HG03066 (cell line): ENCODE data around the gene PKMYT1.
"Not testable (repeated sequence)": the region's sequence is repeated elsewhere in the genome, so short reads cannot be mapped to it uniquely, and the experiment has no call there.

Experiments
- ATAC-seq: cut with Tn5 transposase; IDR thresholded peaks from one replicate; pipeline ENCODE4 v1.9.1; 2021; ENCODE audit warnings: low read depth; ENCODE audit not compliant: unreplicated experiment

PKMYT1 gene

DNA sequence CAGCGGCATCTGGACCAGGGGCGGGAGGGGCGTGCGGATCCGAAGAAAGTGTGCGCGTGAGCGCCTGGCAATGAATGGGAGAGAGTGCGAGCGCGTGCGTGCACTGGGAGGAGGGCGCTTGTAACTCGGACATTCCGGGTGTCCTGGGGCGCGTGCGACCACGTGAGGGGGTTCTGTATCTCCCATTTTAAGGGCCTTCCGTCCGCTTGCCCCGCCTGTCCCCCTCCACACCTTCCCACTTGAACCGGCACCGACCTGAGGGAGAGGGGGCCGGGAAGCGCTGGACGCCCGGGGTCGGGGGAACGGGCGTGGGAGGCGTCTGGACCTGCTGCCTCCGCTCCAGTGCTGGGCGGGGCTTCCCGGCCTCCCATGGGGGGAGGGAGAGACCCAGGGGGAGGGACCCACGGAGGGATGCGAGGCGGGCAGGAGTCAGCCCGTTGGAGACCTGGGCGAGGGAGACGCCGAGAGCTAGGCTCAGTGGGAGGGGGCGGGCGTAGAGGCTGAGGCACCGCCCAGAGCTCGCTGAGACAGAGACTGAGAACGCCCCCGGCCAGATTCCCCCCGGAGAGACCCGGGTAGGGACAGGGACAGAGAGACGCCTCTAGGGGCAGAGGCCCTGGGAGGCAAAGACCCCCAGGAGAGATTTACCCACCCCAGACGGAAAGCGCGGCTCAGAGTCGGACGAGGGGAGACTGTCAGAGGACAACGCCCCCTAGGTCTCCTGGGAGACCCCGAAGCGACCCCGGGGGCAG lies 16.3 kb downstream of the PKMYT1 start, which contains the start of gene KREMEN2:
TSS of gene KREMEN2 (plus strand) at position 553 of the 752 bp plus-strand sequence. CDS start 246 bp downstream, outside the sequence.
- no peak for ATAC-seq

- ATAC-seq = no peak
Measured at GRCh38 chr16:2963074-2963722, 17.0 kb downstream of the PKMYT1 start.

DNA sequence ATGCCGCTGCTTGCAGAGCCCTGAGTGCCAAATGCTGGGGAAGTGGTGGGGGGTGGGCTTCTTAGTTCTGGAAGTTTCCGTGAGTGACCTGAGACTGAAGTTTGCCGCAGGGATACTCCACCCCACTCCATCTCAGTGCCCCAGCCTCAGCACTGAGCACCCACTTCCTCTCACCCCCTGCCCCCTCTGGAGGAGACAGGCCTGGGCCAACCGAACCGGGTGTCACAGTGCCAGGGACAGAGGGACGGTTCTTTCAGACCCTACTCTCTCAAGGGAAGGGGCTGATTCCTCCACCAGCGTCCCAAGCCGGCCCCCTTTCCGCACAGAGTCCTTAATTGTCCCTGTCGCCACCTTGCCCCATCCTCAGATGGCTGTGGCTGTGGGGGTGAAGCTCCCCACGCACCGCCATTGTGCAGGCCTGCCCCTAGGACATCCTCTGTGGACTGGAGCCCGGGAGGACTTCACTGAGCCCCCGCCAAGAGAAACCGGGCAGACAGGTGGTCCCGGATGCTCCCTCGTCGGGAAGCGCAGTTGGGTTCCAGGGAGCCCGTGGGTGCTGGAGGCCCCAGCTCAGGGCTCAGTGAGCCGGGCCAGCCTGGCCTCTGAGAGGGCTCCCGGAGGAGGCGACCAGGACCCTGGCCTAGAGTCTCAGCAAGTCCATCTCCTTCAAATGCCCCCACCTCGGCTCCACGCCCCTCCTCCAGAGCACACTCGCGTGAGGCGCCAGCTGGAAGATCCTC lies 17.7 kb downstream of the PKMYT1 start:
- no peak for ATAC-seq

GRCh38 chr16:2960183-2961010 lies 19.8 kb downstream of the PKMYT1 start:
- no peak for ATAC-seq

DNA sequence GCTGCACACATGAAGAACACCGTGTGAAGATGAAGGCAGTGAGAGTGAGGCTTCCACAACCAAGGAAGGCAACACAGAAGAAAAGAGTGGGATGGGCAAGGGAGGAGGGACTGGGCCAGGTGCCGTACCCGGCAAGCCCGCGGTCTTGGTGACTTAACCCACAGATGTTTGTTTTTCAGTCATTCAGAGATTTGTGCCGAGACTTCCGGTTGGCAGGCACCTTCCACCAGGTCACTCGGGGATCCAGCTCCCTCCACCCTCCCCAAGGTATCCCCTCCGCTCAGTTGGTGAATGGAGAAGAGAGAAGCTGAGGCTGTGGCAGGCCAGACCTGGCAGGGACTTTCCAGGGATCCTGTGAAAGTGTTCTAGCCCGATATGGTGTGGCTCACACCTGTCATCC lies 21.0 kb downstream of the PKMYT1 start:
- no peak for ATAC-seq

GRCh38 chr16:2956579-2956956 lies 23.7 kb downstream of the PKMYT1 start:
- no peak for ATAC-seq

DNA sequence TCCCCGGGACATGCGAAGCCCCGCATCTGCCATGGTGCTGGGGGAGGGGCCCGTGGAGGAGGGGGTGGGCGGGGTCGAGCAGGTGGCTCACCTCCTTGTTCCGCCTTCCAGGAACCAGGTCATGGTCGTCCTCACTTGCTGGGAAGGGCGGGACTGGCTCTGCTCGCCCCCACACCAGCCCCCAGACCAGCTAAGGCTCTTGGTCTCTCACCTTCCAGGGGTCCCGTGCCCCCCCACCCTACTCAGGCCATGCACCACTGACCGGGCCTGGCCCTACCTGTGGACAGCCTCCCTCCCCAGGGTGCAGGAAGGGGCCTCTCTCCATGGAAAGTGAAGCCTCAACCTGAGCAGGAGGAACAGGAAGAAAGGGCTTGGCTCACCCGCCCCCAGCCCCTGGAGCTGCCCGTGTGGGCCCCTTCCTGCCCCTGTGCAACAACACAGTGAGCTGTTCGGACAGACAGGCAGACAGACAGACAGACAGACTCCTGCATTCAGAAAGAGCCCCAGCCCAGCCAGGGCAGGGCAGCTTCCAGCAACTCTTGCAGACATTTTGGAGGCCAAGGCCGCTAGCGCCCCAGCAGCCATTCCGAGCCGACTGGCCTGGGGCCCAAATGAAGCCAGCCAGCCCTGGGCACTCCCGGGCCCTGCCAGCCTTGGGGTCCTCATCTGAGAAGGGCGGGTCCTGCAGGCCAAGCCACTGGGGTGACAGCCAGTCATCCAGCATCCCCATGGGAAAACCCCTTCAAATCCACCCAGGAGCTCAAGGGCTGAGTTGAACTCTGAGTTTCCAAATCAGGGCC lies 24.3 kb downstream of the PKMYT1 start:
- no peak for ATAC-seq

DNA sequence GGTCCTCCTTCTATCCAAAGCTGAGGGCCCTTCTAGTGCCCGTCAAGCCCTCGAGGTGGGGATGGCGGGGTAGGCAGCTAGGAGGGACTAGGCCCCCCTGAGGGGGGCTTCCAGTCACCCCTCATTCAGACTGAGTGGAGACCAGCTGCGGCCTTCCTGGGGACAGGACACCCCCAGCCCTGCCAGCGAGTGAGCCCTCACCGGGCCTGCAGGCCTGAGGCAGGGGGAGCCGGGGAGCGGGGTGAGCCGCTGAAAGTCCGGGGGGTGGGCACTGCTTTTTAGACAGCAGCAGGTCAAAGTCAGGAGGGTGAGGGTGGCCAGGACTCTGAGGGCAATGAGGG lies 24.8 kb downstream of the PKMYT1 start:
- no peak for ATAC-seq

- no peak for ATAC-seq
Measured at GRCh38 chr16:2954656-2955381, 25.4 kb downstream of the PKMYT1 start.

DNA sequence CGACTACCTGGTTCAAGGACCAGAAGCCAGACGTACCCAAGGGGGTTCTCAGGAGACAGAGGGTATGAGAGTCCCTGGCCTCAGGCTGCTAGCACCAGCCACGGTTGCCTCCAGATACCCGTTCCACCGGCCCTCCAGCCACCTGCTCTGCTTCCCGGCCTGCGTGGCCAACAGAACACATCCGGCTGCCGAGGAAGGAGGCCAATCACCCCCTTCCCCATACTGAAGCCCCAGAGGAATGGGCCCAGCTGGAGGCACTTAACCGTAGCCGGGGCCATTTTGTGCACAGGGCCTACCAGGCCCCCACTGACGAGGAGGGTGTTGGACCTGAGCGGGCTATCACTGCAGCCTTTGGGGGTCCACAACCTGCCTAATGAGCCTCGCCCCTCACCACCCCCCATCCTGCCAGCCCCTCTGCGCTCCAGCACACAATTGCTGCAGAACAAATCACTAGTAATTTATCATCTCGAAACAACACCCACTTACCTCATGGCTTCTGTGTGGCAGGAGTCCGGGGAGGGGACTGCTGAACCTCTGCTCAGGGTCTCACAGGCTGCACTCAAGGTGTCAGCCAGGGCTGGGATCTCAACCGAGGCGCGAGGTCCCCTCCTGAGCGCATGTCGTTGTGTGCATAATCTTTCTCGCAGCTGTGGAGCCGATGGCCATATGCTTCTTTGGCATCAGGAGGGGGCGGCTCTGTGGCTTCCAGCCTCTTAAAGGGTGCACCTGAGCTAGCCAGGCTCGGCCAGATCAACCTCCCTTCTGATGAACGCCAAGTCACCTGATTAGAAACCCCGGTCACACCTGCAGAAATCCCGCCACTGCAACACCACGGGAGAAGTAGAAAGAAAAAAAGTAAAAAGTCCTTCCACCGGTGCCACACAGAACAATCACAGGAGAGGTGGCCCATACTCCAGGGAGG lies 26.3 kb downstream of the PKMYT1 start:
- ATAC-seq = no peak

DNA sequence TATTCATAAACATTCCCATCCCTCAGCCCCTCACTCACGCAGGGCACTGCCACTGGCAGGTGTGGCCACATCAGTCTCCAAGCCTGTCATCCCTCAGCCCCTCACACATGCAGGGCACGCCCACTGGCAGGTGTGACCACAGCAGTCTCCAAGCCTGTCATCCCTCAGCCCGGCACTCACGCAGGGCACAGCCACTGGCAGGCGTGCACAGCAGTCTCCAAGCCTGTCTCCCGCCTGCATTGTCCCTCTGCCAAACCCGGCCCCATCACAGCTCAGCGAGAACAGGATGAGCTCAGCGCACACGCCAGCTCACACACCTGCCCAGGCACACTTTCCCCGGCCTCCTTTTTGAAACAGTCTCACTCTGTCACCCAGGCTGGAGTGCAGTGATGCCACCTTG lies 27.6 kb downstream of the PKMYT1 start:
- no peak for ATAC-seq

DNA sequence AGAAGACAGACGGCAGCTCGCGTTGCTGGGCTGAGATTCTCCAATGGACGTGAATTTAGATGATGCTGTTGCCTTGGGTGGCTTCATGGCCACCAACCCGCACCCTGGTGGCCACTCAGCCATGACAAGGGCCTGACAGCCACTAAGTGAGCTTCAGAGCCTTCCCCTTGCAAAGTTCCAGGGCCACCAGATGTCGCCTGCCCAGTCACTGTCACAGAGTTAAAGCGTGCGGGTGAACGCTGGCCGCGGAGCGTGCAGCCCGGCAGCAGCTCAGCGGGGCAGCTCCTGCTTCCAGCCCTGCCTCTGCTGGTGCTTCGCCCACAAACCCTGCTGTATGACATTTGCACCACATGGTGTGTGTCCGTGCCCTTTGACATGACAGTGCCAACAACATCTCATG lies 29.5 kb downstream of the PKMYT1 start:
- no peak for ATAC-seq

DNA sequence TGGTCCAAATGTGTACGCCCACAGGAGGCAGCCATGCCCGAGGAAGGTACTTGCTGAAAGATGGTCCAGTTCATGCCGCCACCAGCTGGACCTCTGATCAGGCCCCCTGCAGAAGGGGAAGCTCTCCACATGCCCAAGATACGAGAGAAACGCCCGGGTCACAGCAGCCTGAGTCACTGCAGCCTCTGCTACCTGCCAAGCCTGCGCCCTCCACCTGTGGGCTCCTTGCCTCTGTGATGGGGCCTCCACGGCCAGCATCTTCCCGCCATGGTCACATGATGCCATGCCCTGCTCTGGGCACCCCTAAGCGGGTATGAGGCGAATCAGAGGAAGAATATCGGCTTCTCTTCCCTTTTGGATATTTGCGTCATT lies 29.9 kb downstream of the PKMYT1 start:
- ATAC-seq = no peak

- ATAC-seq = no peak
Measured at GRCh38 chr16:2949705-2950352, 30.4 kb downstream of the PKMYT1 start.

DNA sequence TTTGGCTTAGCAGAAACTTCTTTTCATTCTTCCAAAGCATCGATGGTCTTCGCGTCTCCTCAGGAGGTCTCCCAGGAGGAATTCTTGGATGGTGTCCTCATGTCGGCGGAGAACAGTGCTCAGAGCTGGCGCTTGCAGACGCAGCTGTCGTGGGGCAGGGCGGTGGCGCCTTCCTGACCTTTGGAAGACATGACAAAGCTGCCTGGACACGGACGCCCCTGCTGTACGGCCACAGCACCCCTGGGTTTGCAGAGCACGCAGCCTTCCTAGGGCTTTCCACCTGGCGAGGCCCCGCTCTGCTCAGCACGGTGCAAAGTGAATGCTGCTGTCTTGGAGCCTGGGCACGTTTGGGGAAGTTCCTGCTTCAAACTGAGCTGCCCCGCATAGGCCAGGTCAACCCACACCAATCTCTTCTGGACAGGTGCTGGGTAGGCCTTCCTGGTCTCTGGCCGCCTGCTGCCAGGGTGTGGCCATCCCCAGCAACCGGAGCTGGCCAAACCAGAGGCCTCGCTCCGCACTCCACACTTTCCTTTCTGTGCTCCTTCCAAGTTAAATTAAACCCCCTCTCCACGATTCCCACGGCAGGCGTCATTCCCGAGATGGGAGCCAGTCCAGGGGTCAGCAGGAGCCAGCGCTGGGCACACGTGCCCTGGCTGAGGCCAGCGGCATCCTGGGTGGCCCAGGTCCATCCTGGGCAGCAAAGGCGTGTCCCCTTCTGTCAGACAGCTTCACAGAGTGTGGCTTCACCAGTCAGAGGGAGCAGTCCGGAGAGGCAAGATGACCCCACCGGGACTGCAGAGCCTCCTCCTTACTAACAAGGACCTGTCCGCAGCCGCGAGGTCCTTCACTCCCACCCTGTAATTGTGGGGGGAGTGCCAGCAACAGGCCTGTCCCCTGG lies 31.2 kb downstream of the PKMYT1 start:
- ATAC-seq = no peak

- ATAC-seq = no peak
Measured at GRCh38 chr16:2946649-2947048, 33.6 kb downstream of the PKMYT1 start.

GRCh38 chr16:2943716-2944115 lies 36.5 kb downstream of the PKMYT1 start:
- not testable (repeated sequence) for ATAC-seq
